VCaP (cell line): Measurements from ENCODE around the gene DCBLD1.
"Not testable (repeated sequence)": the region's sequence is repeated elsewhere in the genome, so short reads cannot be mapped to it uniquely, and the experiment has no call there.

ENCODE experiments used
- H3K27ac ChIP-seq: fragments of 450-650 bp; 2 replicates; pipeline ENCODE4 v1.5.1; 2017
- CTCF ChIP-seq: fragments of 450-650 bp; conservative IDR thresholded peaks from 2 replicates; pipeline ENCODE4 v1.5.1; 2017; ENCODE audit warnings: mild to moderate bottlenecking, moderate library complexity

Gene DCBLD1

GRCh38 chr6:117482240-117483003, at the start of gene DCBLD1:
DCBLD1 (plus strand) TSS chr6:117482674; CDS start chr6:117482782, 108 bp downstream.
- no peak for TF ChIP-seq CTCF
- peak within 1 kb of the TSS; percentile 89 for H3K27ac ChIP-seq

- no peak overlapping the region for H3K27ac ChIP-seq
- no peak for TF ChIP-seq CTCF
Observed at GRCh38 chr6:117440706-117441525, 41.6 kb upstream of the DCBLD1 start.

- TF ChIP-seq CTCF = no peak
- H3K27ac ChIP-seq = no peak overlapping the region
Observed at GRCh38 chr6:117441824-117442264, 40.6 kb upstream of the DCBLD1 start.

- H3K27ac ChIP-seq = not testable (repeated sequence)
Observed at GRCh38 chr6:117442313-117442712, 40.2 kb upstream of the DCBLD1 start.

GRCh38 chr6:117444600-117444999, 37.9 kb upstream of the DCBLD1 start:
- H3K27ac ChIP-seq = no peak overlapping the region
- TF ChIP-seq CTCF = no peak

GRCh38 chr6:117446861-117447260, 35.6 kb upstream of the DCBLD1 start:
- no peak overlapping the region for H3K27ac ChIP-seq
- TF ChIP-seq CTCF = no peak

- H3K27ac ChIP-seq = no peak overlapping the region
- no peak for TF ChIP-seq CTCF
Observed at GRCh38 chr6:117448011-117448410, 34.5 kb upstream of the DCBLD1 start.
